Effector CD8-positive, alpha-beta T cell (primary cell): ENCODE results near the gene MICU1.
"Not testable (repeated sequence)": the region's sequence is repeated elsewhere in the genome, so short reads cannot be mapped to it uniquely, and the experiment has no call there.

Experiments
- DNase-seq: peaks from one replicate; lab custom pipeline; 2025; lab: John Stamatoyannopoulos, UW

MICU1 gene

DNA sequence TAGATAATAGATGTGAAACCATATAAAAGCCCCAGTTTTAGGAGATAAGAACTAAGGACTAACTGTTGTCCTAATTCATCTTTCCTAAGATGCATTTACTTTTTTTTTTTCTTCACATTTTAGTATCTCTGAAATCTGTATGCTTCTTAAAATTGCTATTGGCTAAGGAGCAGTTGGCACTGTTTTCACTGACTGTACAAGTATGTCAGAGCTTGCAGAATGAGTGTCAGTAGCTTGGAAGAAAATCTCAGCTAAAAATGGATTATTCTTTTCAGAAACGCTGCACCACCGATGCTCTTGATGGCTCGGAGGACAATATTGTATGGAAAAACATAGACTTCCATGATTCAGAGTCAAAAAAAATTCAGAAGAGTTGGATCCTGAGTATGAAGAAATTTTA lies 180.0 kb downstream of the MICU1 start:
- DNase-seq = no peak

DNA sequence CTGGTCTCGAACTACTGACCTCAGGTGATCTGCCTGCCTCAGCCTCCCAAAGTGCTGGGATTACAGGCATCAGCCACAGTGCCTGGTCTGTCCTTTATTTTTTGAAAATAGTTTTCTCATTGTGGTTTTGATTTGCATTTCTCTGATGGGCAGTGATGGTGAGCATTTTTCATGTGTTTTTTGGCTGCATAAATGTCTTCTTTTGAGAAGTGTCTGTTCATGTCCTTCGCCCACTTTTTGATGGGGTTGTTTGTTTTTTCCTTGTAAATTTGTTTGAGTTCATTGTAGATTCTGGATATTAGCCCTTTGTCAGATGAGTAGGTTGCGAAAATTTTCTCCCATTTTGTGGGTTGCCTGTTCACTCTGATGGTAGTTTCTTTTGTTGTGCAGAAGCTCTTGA lies 182.9 kb downstream of the MICU1 start:
- DNase-seq = not testable (repeated sequence)

DNA sequence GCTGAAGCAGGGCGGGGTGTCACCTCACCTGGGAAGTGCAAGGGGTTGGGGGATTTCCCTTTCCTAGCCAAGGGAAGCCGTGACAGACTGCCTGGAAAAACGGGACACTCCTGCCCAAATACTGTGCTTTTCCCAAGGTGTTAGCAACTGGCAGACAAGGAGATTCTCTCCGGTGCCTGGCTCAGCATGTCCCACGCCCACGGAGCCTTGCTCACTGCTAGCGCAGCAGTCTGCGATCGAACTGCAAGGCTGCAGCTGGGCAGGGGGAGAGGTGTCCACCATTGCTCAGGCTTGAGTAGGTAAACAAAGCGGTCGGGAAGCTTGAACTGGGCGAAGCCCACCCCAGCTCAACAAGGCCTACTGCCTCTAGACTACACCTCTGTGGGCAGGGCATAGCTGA lies 190.3 kb downstream of the MICU1 start:
- DNase-seq = no peak

DNA sequence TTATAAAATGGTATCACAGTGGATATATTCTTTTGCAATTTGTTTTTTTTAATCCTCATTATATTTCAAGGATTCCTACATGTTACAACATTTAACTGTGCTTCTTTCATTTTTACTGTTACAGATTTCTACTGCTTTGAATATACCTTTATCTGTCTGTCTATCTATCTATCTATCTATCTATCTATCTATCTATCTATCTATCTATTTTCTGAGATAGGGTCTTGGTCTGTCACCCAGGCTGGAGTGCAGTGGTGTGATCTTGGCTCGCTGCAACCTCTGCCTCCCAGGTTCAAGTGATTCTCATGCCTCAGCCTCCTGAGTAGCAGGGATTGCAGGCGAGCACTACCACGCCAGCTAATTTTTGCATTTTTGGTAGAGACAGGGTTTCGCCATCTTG lies 194.9 kb downstream of the MICU1 start:
- not testable (repeated sequence) for DNase-seq

DNA sequence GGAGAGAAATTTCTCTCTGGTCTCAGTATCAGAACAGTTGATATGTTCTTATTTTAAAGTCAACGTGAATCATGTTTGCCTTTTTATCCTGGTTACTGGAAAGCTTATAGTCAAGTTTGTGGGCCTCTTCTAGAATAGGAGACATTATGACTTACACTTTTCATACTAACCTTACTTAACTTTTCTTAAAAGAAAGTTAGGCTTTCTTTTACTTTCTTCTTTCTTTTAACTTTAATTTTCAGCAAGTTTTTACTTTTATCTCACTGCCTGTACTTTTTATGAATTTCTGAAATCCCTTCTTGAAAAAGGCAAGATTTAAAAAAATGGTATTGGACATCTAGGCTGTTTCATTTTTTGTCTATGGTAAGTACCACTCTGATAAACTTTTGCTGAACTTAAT lies 195.9 kb downstream of the MICU1 start:
- DNase-seq = no peak

DNA sequence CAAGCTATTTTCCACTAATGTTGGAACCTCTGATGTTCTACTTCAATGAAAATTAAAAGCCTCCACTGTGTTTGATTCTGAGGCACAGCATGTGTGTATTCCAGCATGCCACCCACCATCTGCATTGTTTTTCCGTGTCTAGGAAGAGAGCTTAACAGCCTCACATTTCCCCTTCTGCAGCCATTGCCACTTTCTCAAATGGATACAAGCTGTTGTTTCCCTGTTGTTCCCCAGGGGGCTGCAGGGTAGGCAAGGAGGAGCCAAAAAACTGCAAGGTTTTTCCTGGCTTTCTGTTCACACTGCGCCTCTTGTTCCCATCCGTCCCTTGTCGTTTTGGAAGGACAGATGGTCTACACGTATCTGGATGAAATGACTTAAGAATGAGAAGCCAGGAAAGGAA lies 198.9 kb downstream of the MICU1 start:
- DNase-seq = no peak

DNA sequence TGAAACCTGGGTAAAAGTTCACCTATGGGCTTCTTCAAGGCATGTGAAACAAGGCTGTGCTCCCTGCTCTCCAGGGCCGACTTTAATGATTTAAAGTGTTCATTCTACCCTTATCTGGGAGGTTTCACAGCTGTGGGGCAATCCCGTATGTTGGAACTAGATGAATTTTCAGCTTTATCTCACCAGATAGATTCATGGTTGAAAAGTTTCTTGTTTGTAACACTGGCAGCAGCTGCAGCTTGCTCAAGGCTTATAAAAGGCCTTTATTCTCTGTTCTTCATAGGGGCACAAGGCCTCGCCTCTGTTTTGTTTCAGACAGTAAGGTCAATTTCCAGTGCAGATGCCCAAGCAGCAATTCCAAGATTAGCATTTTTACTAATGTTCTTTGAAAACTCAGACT lies 200.7 kb downstream of the MICU1 start:
- DNase-seq = no peak

DNA sequence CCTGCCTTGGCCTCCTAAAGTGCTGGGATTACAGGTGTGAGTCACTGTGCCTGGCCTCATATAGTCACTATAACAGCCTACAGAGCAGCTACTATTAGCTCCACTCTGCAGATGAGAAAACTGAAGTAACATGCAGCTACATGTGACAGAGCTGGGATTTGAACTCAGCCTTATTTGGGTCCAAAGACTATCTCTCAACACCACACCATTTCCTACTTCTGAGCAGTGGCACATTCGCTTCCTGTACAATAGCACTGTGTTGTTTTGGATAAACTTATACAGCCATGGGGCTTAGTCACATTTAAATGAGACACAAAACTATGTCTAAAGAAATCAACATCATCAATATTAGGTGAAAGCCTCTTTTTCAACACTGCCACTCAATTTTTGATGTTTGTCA lies 201.3 kb downstream of the MICU1 start:
- no peak for DNase-seq

DNA sequence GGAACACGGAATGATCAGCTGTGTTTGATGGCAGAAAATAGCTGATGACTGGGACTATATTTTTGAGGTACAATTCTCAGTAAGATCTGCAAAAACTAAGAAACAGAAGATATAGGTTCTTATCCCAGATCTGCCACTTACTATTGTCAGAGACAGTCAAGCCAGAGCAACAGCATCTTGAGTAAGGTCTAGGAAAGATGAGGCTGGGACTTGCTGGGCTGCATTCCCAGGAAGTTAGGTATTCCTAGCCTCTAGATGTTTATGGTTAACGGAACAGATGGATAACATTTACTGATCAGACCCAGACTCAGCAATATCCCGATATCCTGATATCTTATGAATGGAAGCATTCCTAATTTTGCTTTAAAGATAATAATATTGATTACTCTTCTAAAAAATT lies 202.5 kb downstream of the MICU1 start:
- DNase-seq = no peak

DNA sequence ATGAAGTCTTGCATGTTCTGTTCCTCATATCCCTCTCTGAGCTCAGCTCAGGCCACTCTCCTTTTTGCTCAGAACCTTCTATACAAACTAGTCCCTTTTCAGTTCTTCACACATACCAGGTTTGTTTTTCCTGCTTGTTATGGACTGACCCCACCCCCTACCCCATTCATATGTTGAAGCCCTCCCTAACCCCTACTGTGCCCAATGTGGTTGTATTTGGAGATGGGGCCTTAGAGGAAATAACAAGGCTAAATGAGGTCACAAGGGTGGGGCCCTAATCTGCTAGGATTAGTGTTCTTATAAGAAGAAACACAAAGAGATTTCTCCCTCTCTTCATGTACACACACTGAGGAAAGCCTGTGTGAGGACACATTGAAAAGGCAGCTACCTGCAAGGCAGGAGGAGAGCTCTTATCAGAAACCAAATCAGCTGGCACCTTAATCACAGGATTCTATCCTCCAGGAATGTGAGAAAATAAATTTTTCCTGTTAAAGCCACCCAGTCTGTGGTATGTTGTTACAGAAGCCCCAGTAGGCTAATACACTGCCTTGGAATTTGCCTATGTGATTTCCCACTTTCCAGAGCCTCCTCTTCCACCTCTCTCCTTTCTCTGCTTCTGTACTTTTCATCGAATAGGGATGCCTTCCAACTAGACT lies 203.9 kb downstream of the MICU1 start:
- DNase-seq = no peak

DNA sequence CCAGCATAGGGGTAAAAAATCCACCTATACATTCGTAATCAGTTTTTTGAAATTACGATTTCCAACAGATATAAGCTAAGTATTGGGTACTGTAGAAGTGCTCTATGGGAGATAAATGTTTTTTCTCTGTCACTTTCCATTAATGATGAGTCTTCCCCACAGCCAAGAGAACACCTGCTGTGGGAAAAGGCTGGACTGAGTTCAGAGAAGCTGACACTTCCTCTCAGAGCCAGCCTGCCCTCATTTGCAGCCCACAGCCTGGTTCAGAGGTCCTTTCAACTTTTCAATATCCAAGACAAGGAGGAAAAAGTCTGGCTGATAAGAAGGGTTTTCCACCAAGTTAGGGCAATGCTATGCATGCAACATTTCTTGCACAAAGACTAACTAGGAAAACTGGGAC lies 206.6 kb downstream of the MICU1 start:
- no peak for DNase-seq

DNA sequence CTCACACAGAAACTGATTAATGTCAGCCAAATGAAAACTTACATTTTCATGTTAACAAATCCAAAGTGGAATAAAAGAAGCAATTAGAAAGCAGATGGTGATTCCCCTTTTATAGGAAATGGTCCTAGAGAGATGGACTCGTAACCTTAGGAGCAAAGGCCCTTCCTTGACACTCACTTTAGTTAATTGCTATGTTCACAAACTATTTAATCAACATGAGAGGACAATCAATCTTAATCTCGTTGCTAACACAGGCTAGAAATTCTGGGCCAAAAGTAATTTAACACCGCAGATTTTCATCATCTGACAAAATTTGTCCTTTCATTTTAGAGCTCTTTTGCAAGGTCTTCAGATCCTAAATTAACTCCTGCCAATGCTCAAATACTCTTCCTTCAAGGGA lies 207.2 kb downstream of the MICU1 start:
- DNase-seq = no peak

DNA sequence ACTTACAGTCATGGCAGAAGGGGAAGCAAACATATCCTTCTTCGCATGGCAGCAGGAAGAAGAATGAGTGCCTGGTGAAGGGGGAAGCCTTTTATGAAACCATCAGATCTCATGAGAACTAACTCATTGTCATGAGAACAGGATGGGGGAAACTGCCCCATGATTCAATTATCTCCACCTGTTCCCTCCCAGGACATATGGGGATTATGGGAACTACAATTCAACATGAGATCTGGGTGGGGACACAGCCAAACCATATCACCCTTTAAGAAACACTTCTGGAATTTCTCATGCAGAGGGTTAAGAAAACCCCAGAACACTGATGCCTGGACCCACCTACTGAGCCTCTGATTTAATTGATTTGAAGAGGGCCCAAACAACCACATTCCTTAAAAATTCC lies 207.9 kb downstream of the MICU1 start:
- no peak for DNase-seq

DNA sequence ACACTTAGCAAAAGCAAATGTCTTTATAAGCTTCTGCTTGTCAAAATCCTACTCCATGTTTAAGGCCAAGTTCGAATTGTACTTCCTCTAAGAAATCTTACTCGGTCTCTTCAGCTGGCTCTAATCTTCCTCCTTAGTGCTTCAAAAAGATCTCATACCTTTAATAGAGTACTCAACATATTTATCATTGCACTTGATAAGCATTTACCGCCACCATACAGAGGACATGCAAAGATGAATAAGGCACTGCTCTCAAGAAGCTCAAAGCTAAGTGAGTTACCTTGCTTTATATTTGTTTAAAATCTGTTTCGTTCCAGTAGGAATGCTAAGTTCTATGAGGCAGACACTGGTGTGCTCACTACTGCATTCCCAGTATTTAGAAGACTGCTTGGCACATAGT lies 209.2 kb downstream of the MICU1 start:
- no peak for DNase-seq

DNA sequence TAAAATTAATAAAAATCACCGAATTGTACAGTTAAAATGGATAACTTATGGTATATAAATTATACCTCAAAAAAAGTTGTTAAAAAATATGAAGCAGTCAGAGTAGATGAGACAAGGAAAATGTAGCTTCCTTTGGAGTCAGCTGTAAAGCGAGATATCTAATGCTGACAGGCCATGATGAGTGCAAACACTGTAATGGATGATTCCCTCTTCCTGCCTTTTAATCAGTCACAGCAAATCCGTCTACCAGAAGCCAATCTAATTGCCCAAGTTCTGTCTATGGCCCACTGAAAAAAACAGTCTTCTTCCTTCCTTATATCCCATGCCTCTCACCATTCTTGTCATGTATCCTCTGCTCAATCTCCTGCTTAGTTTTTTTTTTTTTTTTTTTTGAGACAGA lies 211.2 kb downstream of the MICU1 start:
- no peak for DNase-seq

DNA sequence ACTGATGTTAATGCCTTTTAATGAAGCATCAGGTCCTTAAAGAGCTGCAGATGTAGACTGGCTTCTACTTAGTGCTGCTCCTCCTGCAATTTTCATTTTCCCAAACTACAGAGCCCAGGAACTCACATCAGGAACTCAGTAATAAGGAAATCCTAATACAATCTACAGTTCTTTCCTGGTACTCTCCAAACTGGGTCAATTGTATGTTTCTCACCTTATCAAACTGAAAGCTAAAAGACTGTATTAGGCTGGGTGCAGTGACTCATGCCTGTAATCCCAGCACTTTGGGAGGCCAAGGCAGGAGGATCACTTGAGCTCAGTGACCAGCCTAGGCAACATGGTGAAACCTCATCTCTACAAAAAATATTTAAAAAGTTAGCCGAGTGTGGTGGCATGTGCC lies 216.7 kb downstream of the MICU1 start:
- no peak for DNase-seq

DNA sequence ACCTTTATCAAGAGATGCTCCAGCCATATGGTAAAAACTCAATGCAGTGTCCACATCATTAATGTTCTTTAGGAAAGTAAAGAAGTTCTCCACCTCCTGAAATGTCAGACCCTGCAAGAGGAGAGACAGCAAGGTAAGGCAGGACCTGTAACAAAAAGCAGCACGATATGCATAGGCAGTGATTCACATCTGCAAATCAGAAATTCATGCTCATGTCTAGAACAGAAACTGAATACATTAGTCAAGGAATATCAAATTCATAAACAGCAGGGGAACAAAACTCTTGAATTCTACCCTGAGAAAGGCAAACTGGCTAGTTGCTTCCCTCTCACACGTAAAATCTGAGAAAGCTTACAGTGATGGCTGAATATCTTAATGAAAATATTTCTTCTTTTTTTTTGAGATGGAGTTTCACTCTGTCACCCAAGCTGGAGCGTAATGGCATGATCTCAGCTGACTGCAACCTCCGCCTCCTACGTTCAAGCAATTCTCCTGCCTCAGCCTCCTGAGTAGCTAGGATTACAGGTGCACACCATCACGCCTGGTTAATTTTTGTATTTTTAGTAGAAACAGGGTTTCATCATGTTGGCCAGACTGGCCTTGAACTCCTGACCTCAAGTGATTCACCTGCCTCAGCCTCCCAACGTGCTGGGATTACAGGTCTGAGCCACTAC lies 217.8 kb downstream of the MICU1 start:
- no peak for DNase-seq

DNA sequence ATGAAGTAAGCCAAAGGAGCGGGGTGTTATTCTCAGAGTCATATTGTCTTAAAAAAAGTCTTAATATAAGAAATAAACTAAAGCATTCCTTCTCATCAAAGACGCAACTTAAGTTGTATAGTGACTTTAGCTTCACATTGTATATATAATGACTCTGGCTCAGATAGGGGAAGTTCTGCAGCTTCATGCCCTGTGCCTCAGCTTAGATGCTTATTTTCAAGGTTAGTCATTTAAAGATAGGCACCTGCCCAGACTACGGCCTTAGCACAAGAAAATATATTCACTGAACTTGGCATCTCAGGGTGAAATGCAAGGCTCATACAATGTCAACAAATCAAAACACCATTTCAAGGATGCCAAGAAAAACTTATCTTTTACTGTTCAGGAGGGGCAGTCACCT lies 218.4 kb downstream of the MICU1 start:
- no peak for DNase-seq

DNA sequence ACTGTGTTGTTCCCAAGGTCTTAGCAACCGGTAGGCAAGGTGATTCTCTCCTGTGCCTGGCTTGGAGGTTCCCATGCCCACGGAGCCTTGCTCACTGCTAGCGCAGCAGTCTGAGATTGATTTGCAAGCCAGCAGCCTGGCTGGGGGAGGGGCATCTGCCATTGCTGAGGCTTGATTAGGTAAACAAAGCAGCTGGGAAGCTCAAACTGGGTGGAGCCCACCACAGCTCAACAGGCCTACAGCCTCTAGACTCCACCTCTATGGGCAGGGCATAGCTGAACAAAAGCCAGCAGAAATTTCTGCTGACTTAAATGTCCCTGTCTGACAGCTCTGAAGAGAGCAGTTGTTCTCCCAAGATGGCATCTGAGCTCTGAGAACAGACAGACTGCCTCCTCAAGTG lies 230.3 kb downstream of the MICU1 start:
- DNase-seq = not testable (repeated sequence)

DNA sequence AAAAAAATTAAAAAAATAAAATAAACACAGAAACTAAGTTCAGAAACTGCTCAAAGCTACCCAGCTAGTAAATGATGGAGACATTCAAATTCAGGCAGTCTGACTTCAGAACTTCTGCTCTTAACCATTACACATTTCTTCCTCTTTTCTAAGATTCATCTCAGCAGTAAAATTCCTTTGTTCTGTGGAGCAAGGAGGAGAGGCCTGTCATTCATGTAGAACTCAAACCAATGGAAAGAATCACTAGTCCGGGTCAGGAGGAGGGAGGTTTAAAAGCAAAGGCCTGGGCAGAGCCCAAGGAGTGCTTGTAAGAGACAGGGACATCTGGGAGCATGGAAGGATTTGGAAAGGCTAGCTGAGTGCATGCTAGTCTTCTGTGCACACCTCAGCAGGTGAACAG lies 233.3 kb downstream of the MICU1 start:
- no peak for DNase-seq

DNA sequence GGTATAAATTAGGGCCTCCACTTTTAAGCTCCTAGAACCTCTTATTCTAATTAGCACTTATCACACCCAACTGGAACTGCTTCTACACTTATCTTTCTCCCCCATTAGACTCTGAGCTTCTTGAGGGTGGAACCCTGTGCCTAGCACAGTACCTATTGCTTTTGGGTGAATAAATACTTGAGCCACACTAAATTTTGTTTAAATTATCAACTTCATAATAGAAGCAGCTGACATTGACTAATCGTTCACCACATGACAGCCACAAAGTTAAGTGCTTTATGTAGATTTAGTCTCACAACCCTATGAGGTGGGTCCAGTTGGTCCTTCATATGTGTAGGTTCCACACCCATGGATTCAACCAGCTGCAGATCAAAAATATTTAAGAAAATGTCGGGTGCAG lies 235.1 kb downstream of the MICU1 start:
- DNase-seq = no peak

DNA sequence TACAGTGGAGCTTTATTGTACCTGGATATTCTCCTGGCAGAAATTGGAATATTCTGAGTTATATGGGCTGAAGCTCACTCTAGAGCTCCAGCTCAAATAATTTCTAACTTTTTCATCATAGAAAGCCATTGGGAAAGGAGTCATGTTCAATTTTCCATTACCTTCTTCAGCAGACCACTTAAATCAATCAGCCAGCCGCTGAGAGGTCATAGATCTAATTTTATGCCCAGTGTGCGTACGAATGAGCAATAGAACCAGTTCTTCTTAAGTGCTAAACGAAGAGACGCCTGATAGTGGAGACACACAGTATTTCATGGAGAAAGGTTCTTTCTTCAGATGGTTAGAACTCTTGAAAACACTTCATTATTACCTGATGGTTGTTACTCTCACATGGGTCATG lies 236.2 kb downstream of the MICU1 start:
- DNase-seq = no peak

DNA sequence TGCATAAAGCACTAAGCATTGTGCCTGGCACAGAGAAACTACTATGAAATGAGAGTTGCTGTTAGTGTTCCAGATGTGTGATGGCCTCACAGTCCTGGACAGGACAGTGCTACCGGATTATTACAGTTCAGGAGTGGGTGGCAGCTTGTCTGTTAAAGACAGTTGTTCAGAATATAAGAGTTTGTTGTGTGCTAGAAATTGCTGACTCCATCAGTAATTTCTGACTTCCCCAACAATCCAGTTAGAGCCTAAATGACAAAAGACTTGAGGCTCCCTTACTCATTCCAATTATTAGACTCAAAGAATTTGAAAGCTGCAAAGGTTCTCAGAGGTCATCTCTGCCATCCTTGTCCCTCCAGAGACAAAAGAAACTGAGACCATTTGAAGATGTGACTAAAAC lies 236.9 kb downstream of the MICU1 start:
- no peak for DNase-seq

DNA sequence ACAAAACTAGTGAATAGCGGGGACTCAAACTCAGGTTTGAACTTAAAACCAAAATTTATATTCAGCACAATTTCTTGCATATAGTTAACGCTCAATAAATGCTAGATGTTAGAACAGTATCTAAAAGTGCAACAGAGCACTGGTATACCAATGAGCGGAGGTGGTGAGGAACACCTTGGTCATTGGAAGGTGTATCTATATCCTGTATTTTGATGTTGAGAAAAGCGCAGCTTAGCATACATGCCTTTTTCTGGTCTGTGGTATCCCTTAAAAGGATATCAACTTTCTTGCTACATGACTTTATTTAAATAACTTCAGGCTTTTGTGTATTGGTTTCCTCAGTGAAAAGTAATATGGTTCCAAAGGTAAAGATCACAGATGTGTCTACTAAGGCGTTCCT lies 237.8 kb downstream of the MICU1 start:
- DNase-seq = no peak
